ENCODE measurements around the gene SLU7. TPM values are rescaled to one million over a fixed set of nuclear protein-coding genes. Genes with fewer than 3 reads are reported as not detected.

SLU7 gene
- total RNA-seq, 2 experiments from 2014 or later, result 32.2 to 46.2 TPM

DNA sequence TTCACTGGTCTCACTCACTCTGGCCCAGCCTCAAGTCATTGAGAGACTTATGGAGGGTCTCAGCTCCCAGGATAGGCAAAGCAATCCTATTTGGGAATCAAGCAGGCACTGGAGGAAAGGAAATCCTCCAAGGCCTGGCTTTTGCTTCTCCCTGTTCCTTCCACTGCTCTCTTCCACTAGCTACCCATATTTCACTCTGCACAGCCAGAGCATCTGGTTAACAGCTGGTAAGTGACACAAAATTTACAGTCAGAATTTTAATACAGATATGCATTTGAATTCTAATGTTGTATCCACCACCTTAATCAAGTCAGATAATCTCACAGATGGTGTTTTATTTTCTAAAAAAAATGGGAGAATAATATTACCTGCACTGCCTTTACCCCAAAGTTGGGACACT, 47.6 kb downstream of the SLU7 start:
- Histone ChIP-seq H2AFZ (ENCODE audit: low read length) (no peak overlapping the region), H3K4me2 (ENCODE audit: low read length) (no peak overlapping the region), H3K4me3 (ENCODE audit: low read depth, low read length, poor library complexity, severe bottlenecking) (no peak overlapping the region), H3K9me2 (ENCODE audit: insufficient read depth, low read length) (no peaks in the 10 kb centered on the region), H3K4me1 (ENCODE audit: insufficient read depth, low read length, poor library complexity, severe bottlenecking) (no peaks in the 10 kb centered on the region), H3K36me3 (ENCODE audit: insufficient read depth, low read length) (no peaks in the 10 kb centered on the region), H3K79me2 (ENCODE audit: insufficient read depth, low read depth, low read length) (no peaks in the 10 kb centered on the region), H4K20me1 (ENCODE audit: insufficient read depth, low read length) (no peaks in the 10 kb centered on the region), H3K9me3 (ENCODE audit: low read length) (no peaks in the 10 kb centered on the region), H3K27ac (ENCODE audit: low read depth, low read length, poor library complexity, severe bottlenecking) (no peak overlapping the region)
- ChIA-PET POLR2A (interaction anchor here (0.7 kb wide), 1 partner anchor 209 kb away, joined by 3 read pairs; no protein-coding TSS in a partner anchor), CTCF (ENCODE audit: unreplicated experiment) (no interaction called here)
- intact Hi-C loops (cut with micrococcal nuclease; ENCODE audit: unreplicated experiment), result no loop called here
- no TSS peak for BruUV-seq (replicated peaks)
- no peak for DNase-seq (ENCODE audit: low spot score)
- TF ChIP-seq, protein P1, sequence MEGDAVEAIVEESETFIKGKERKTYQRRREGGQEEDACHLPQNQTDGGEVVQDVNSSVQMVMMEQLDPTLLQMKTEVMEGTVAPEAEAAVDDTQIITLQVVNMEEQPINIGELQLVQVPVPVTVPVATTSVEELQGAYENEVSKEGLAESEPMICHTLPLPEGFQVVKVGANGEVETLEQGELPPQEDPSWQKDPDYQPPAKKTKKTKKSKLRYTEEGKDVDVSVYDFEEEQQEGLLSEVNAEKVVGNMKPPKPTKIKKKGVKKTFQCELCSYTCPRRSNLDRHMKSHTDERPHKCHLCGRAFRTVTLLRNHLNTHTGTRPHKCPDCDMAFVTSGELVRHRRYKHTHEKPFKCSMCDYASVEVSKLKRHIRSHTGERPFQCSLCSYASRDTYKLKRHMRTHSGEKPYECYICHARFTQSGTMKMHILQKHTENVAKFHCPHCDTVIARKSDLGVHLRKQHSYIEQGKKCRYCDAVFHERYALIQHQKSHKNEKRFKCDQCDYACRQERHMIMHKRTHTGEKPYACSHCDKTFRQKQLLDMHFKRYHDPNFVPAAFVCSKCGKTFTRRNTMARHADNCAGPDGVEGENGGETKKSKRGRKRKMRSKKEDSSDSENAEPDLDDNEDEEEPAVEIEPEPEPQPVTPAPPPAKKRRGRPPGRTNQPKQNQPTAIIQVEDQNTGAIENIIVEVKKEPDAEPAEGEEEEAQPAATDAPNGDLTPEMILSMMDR (conservative IDR thresholded peaks at IDR 0.05; ENCODE audit: low read length), result no peak
- TF ChIP-seq EZH2phosphoT487 (IDR thresholded peaks at IDR 0.05; ENCODE audit: borderline replicate concordance, low read depth, low read length), result no peak

DNA sequence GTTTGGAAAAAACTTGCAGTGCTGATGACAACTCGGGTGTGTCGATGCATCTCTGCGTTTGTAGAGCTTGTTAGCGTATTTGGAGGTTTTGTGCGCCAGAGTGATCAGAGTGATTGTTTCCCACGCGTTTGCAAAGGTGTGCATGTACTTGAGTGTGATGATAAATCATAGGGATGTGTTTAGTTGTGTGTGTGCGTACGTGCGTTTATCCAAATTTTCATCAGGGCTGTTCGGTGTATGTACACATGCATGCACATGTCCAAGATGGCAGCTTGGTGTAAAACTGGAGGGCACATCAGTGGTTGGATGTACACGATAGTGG, 48.2 kb downstream of the SLU7 start:
- ChIA-PET POLR2A (interaction anchor here (0.7 kb wide), 1 partner anchor 118 kb away, joined by 3 read pairs; no protein-coding TSS in a partner anchor), CTCF (ENCODE audit: unreplicated experiment) (no interaction called here)
- no peaks in the 10 kb centered on the region for H3K36me3 ChIP-seq (ENCODE audit: insufficient read depth, low read length)
- no peak overlapping the region for H2AFZ ChIP-seq (ENCODE audit: low read length)
- no peaks in the 10 kb centered on the region for H4K20me1 ChIP-seq (ENCODE audit: insufficient read depth, low read length)
- H3K9me2 ChIP-seq (ENCODE audit: insufficient read depth, low read length), result no peaks in the 10 kb centered on the region
- H3K9me3 ChIP-seq (ENCODE audit: low read length), result no peaks in the 10 kb centered on the region
- no peak for TF ChIP-seq EZH2phosphoT487 (IDR thresholded peaks at IDR 0.05; ENCODE audit: borderline replicate concordance, low read depth, low read length)
- H3K79me2 ChIP-seq (ENCODE audit: insufficient read depth, low read depth, low read length), result no peaks in the 10 kb centered on the region
- no peak overlapping the region for H3K27ac ChIP-seq (ENCODE audit: low read depth, low read length, poor library complexity, severe bottlenecking)
- intact Hi-C loops (cut with micrococcal nuclease; ENCODE audit: unreplicated experiment), result no loop called here
- H3K4me2 ChIP-seq (ENCODE audit: low read length), result peak overlapping the region; percentile 23; the same call in 1 of the 2 replicates
- no peak for DNase-seq (ENCODE audit: low spot score)
- BruUV-seq (replicated peaks), result no TSS peak
- H3K4me1 ChIP-seq (ENCODE audit: insufficient read depth, low read length, poor library complexity, severe bottlenecking), result no peaks in the 10 kb centered on the region
- no peak overlapping the region for H3K4me3 ChIP-seq (ENCODE audit: low read depth, low read length, poor library complexity, severe bottlenecking)

DNA sequence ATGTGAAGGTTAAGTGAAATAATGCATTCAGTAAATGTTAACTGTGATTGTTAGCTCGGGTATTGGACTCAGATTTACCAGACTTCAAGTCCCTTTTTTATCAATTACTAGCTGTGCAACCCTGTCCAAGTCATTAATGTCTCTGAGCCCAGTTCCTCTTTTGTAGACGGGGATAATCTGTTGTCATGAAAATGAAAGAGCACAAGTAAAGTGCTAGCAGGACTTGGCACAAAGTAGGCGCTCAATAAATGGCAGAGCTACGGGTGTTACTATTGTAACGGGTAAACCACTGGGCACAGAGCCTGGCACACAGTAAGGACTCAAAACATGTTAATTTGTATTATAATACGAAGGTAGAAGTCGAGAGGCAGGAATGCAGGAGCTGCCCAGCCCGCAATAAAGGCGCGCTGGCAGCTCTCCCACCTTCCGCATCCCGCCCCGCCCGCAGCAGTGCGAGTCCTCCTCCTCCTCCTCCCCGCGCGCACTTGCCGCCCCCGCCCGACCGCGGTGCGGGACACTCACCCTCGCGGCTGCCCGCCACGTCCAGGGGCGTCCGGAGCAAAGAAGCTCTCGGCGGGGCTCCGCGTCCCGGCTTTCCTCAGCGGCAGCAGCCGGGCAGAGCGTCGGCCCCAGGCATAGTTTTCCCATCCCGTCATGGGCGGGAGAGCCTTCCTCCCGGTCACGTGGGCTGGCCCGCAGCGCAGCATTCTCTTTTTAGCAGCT, 48.7 kb downstream of the SLU7 start, which contains the start of gene C1QTNF2:
TSS of gene C1QTNF2 (minus strand) at position 637 of the 723 bp plus-strand sequence. CDS start 15,615 bp downstream, outside the sequence.
- no peaks in the 10 kb centered on the region for H4K20me1 ChIP-seq (ENCODE audit: insufficient read depth, low read length)
- H2AFZ ChIP-seq (ENCODE audit: low read length), result no peak within 1 kb of the TSS
- H3K36me3 ChIP-seq (ENCODE audit: insufficient read depth, low read length), result no peaks in the 10 kb centered on the region
- intact Hi-C loops (cut with micrococcal nuclease; ENCODE audit: unreplicated experiment), result no loop called here
- H3K9me2 ChIP-seq (ENCODE audit: insufficient read depth, low read length), result no peaks in the 10 kb centered on the region
- peak within 1 kb of the TSS; percentile 23; the same call in 1 of the 2 replicates for H3K4me2 ChIP-seq (ENCODE audit: low read length)
- no peaks in the 10 kb centered on the region for H3K79me2 ChIP-seq (ENCODE audit: insufficient read depth, low read depth, low read length)
- no TSS peak for BruUV-seq (replicated peaks)
- H3K4me3 ChIP-seq (ENCODE audit: low read depth, low read length, poor library complexity, severe bottlenecking), result no peak within 1 kb of the TSS
- H3K4me1 ChIP-seq (ENCODE audit: insufficient read depth, low read length, poor library complexity, severe bottlenecking), result no peaks in the 10 kb centered on the region
- TF ChIP-seq EZH2phosphoT487 (IDR thresholded peaks at IDR 0.05; ENCODE audit: borderline replicate concordance, low read depth, low read length), result no peak
- TF ChIP-seq, protein P1 (conservative IDR thresholded peaks at IDR 0.05; ENCODE audit: low read length), result no peak
- ChIA-PET POLR2A (interaction anchor here (0.6 to 0.7 kb wide), 2 partner anchors 118 to 321 kb away, joined by 3 read pairs; no protein-coding TSS in a partner anchor), CTCF (ENCODE audit: unreplicated experiment) (no interaction called here)
- H3K27ac ChIP-seq (ENCODE audit: low read depth, low read length, poor library complexity, severe bottlenecking), result no peak within 1 kb of the TSS
- no peaks in the 10 kb centered on the region for H3K9me3 ChIP-seq (ENCODE audit: low read length)
- DNase-seq (ENCODE audit: low spot score), result no peak

All from OCI-LY7 (cell line).